ENCODE measurements around the gene ZNHIT6.
"Not testable (repeated sequence)": the region's sequence is repeated elsewhere in the genome, so short reads cannot be mapped to it uniquely, and the experiment has no call there.

The ZNHIT6 gene

GRCh38 chr1:85707990-85708828, at the start of gene ZNHIT6:
TSS of gene ZNHIT6 (minus strand) at chr1:85708433. CDS start at chr1:85708284, 149 bp downstream.
- peak; percentile 74 to 75 for DNase-seq (ENCODE audit: low read depth in 2 of 2)

GRCh38 chr1:85756864-85757263, 48.6 kb upstream of the ZNHIT6 start:
- DNase-seq (ENCODE audit: low read depth in 2 of 2): no peak

- no peak for DNase-seq (ENCODE audit: low read depth in 2 of 2)
These were observed 39.9 kb upstream of the ZNHIT6 start for GRCh38 chr1:85748120-85748519.

GRCh38 chr1:85746777-85747176, 38.5 kb upstream of the ZNHIT6 start:
- DNase-seq (ENCODE audit: low read depth in 2 of 2): no peak

GRCh38 chr1:85743814-85744213, 35.6 kb upstream of the ZNHIT6 start:
- no peak for DNase-seq (ENCODE audit: low read depth in 2 of 2)

GRCh38 chr1:85734931-85735330, 26.7 kb upstream of the ZNHIT6 start:
- DNase-seq (ENCODE audit: low read depth in 2 of 2): no peak

GRCh38 chr1:85718678-85719340, 10.6 kb upstream of the ZNHIT6 start:
- DNase-seq (ENCODE audit: low read depth in 2 of 2): no peak

- not testable (repeated sequence) for DNase-seq (ENCODE audit: low read depth in 2 of 2)
These were observed 6.3 kb upstream of the ZNHIT6 start for GRCh38 chr1:85714418-85715114.

- no peak for DNase-seq (ENCODE audit: low read depth in 2 of 2)
These were observed 595 bp upstream of the ZNHIT6 start for GRCh38 chr1:85708829-85709227.

- DNase-seq (ENCODE audit: low read depth in 2 of 2): no peak
These were observed 805 bp downstream of the ZNHIT6 start for GRCh38 chr1:85707267-85707989.

- no peak for DNase-seq (ENCODE audit: low read depth in 2 of 2)
These were observed 2.3 kb downstream of the ZNHIT6 start for GRCh38 chr1:85705940-85706339.

GRCh38 chr1:85700422-85700821, 7.8 kb downstream of the ZNHIT6 start:
- no peak for DNase-seq (ENCODE audit: low read depth in 2 of 2)

GRCh38 chr1:85697895-85698294, 10.3 kb downstream of the ZNHIT6 start:
- DNase-seq (ENCODE audit: low read depth in 2 of 2): no peak

GRCh38 chr1:85692730-85693314, 15.4 kb downstream of the ZNHIT6 start:
- DNase-seq (ENCODE audit: low read depth in 2 of 2): no peak

GRCh38 chr1:85689775-85690404, 18.3 kb downstream of the ZNHIT6 start:
- no peak for DNase-seq (ENCODE audit: low read depth in 2 of 2)

GRCh38 chr1:85683292-85684025, 24.8 kb downstream of the ZNHIT6 start:
- no peak for DNase-seq (ENCODE audit: low read depth in 2 of 2)

GRCh38 chr1:85681087-85681486, 27.1 kb downstream of the ZNHIT6 start:
- no peak for DNase-seq (ENCODE audit: low read depth in 2 of 2)

- DNase-seq (ENCODE audit: low read depth in 2 of 2): no peak
These were observed 30.0 kb downstream of the ZNHIT6 start for GRCh38 chr1:85678193-85678592.

GRCh38 chr1:85677656-85678055, 30.6 kb downstream of the ZNHIT6 start:
- no peak for DNase-seq (ENCODE audit: low read depth in 2 of 2)

- no peak for DNase-seq (ENCODE audit: low read depth in 2 of 2)
These were observed 36.1 kb downstream of the ZNHIT6 start for GRCh38 chr1:85672031-85672660.
